ENCODE data around the gene OTUD7B.

GRCh38 chr1:150001415-150001814 lies 9.1 kb downstream of the OTUD7B start:
- TF ChIP-seq CTCF (IDR thresholded peaks at IDR 0.05) (no peak), POLR2A (IDR thresholded peaks at IDR 0.05) (no peak)

Measured in testis (tissue), 2 donors.